Lower leg skin (tissue), 4 donors: ENCODE measurements around the gene CMC1. TPM values are rescaled to one million over a fixed set of nuclear protein-coding genes. Genes with fewer than 3 reads are reported as not detected.

ENCODE experiments used
- DNase-seq, 2 donors: peaks; one replicate each; pipeline ENCODE4 v3.0.0-alpha.2; 2019; ENCODE audit warnings: low spot score in 2 of 2
- H3K4me3 ChIP-seq: fragments of 200-600 bp; sonication (generic); 2 replicates; pipeline ENCODE4 v1.5.1; 2017; ENCODE audit warnings: mild to moderate bottlenecking, low read depth; ENCODE audit not compliant: poor library complexity, severe bottlenecking
- POLR2A ChIP-seq, 2 donors: fragments of 450-650 bp; IDR thresholded peaks; one replicate each; pipeline ENCODE4 v1.6.1; 2016 to 2017; ENCODE audit warnings: antibody characterized with exemption in 2 of 2, mild to moderate bottlenecking in 1 of 2, moderate library complexity in 1 of 2
- WGBS, 2 donors: methylation state at CpG; one replicate each; pipeline ENCODE4 v1.1.5; 2018; 5-methylcytosine and 5-hydroxymethylcytosine counted together
- intact Hi-C: fragments of 100-400 bp; cut with DNase I; formaldehyde crosslinking; loops from one replicate; pipeline ENCODE4 v1.15.0; 2023; ENCODE audit warnings: low total_unique reads
- total RNA-seq, 4 donors: library from RNA; depleted of rRNA; stranded (reverse); fragments of >200 nt; gene quantifications; one replicate each; pipeline ENCODE4 v1.1.0, GENCODE V29; 2016
- TF ChIP-seq, protein P1 (sequence below), 3 donors: fragments of 450-650 bp; IDR thresholded peaks; one replicate each; pipeline ENCODE4 v1.5.1; 2016; ENCODE audit warnings: antibody characterized with exemption in 3 of 3, mild to moderate bottlenecking in 3 of 3, moderate library complexity in 2 of 3

Gene CMC1
- total RNA-seq, 4 donors from 2014 or later, result 2.4 to 8.4 (median 5.9) TPM

DNA sequence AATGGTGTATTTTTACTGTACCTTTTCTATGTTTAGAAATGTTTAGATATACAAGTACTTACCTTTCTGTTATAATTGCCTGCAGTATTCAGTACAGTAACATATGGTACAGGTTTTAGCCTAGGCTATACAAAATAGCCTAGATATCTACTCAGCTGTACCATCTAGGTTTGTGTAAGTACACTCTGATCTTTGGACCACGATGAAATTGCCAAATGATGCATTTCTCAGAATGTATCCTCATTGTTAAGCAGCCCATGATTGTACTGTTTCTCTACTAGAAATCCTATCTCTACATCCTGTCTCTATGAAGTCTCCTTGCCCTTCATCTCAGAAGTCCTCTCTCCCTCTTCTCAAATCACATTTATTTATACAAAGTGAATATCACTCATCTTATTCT, 74.3 kb downstream of the CMC1 start:
- DNase-seq, result no peak
- 97% methylated on average over 1 of the region's 1 CpG for WGBS, 2 donors
- H3K4me3 ChIP-seq, result no peak overlapping the region
- intact Hi-C loops, result no loop called here
- TF ChIP-seq, protein P1, sequence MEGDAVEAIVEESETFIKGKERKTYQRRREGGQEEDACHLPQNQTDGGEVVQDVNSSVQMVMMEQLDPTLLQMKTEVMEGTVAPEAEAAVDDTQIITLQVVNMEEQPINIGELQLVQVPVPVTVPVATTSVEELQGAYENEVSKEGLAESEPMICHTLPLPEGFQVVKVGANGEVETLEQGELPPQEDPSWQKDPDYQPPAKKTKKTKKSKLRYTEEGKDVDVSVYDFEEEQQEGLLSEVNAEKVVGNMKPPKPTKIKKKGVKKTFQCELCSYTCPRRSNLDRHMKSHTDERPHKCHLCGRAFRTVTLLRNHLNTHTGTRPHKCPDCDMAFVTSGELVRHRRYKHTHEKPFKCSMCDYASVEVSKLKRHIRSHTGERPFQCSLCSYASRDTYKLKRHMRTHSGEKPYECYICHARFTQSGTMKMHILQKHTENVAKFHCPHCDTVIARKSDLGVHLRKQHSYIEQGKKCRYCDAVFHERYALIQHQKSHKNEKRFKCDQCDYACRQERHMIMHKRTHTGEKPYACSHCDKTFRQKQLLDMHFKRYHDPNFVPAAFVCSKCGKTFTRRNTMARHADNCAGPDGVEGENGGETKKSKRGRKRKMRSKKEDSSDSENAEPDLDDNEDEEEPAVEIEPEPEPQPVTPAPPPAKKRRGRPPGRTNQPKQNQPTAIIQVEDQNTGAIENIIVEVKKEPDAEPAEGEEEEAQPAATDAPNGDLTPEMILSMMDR (IDR thresholded peaks at IDR 0.05), result no peak
- TF ChIP-seq POLR2A (IDR thresholded peaks at IDR 0.05), result no peak

DNA sequence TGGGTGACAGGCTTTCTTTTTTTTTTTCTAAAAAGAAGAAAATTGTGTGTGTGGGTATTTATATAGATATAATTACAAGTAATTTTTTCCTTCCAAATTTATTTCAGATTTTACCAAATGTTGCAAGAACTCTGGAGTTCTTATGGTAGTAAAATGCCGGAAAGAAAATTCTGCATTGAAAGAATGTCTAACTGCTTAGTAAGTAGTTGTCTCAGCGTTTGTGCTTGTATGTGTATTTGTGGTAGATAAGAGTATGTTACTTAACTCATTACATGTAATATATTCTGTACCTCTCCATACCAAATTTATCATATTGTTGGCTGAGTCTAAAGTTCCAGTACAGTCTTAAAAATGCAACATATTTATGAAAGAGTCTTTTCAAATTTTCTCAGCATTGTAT, 74.8 kb downstream of the CMC1 start:
- no peak for DNase-seq
- intact Hi-C loops, result no loop called here
- H3K4me3 ChIP-seq, result no peak overlapping the region
- TF ChIP-seq POLR2A (IDR thresholded peaks at IDR 0.05), result no peak
- TF ChIP-seq, protein P1 (IDR thresholded peaks at IDR 0.05), result no peak
- 85 to 88% methylated on average over 2 of the region's 2 CpGs for WGBS, 2 donors

DNA sequence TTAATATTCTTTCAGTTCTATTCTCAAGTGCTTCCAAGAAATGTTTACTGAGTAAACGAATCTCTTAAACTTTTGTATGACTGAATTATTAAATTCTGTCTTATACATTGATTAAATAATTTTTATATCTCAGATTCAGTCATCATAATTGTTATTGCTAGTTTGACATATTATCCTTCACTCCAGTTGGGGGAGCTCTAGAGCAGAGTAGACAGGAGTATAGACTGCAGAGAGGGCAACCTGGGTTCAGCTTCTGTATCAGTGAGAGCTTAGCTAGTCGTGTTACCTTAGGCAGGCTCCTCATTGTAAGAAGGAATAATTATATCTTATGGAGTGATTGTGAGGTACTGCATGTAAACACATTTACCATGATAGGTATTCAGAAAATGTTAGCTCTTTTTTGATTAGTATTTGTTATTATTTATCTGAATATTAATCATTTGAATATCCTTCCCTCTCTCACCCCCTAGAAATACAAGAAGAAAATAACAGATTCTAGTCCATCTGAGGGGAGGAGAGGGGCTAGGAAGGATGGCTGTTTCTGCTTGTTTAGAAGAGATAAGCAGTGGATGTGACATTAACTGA, 76.1 kb downstream of the CMC1 start:
- no peak overlapping the region for H3K4me3 ChIP-seq
- TF ChIP-seq, protein P1 (IDR thresholded peaks at IDR 0.05), result no peak
- no peak for TF ChIP-seq POLR2A (IDR thresholded peaks at IDR 0.05)
- DNase-seq, result no peak
- intact Hi-C loops, result no loop called here
- 39 to 42% methylated on average over 2 of the region's 2 CpGs for WGBS, 2 donors

DNA sequence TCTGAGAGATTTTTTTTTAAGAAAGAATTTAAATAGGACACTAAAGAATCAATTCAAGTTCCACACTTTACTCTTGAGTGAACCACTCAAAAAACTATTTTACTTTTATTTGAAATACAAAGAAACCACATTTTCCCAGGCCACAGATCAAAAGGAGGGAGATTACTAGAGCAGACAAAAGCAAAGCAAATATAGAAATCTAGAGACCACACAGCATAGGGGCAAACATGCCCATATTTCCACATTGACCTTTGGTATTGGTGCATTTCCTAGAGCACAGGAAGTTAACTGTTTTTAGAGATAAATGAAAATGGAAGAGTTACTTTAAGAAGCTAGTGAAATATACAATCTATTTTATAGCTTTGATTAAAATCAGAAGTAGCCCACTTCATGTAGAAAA, 79.6 kb downstream of the CMC1 start:
- intact Hi-C loops, result no loop called here
- TF ChIP-seq, protein P1 (IDR thresholded peaks at IDR 0.05), result no peak
- no peak for TF ChIP-seq POLR2A (IDR thresholded peaks at IDR 0.05)
- H3K4me3 ChIP-seq, result no peak overlapping the region
- no peak for DNase-seq

DNA sequence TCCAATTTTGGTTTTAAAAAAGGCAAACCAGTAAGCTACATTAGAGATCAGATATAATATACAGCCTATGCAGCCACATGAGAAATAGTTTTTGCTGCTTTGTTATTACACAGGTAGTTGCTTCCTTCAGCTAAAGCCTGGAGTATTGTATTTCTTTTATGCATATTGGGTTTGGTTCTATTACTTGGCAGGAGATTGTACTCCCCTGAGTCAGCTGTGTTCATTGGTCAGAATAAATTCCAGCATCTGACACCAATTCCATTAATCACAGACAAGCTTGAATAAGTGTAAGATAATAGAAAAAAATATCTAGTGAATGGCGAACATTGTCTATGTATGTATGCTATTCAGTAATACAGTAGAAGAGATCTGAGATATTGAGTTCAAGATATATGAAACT, 81.0 kb downstream of the CMC1 start:
- intact Hi-C loops, result no loop called here
- 91 to 92% methylated on average over 1 of the region's 1 CpG for WGBS, 2 donors
- DNase-seq, result no peak
- TF ChIP-seq, protein P1 (IDR thresholded peaks at IDR 0.05), result no peak
- no peak for TF ChIP-seq POLR2A (IDR thresholded peaks at IDR 0.05)
- H3K4me3 ChIP-seq, result no peak overlapping the region

DNA sequence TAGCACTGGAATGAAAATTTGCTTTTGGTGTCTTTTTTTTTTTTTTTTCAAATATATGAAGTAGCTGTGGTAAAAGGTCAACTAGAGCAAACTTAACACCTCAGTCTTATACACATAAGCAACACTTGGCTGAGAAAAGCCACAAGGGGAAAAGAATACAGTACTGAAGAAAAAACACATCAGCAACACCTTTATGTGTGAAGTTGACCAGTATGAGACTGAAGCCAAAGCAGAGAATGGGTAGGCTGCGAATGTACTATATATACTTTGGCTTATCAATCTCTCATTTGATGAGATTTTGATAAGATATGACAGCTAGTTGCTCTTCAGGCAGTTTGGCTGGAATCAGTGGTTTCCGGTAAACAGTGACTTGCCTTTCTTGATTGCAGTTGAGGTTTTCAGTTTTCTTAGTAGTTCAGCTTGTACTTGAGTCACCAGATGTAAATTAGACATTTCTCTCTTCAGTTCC, 85.1 kb downstream of the CMC1 start:
- no peak for DNase-seq
- 46 to 65% methylated on average over 2 of the region's 2 CpGs for WGBS, 2 donors
- TF ChIP-seq, protein P1 (IDR thresholded peaks at IDR 0.05), result no peak
- TF ChIP-seq POLR2A (IDR thresholded peaks at IDR 0.05), result no peak
- H3K4me3 ChIP-seq, result no peak overlapping the region
- intact Hi-C loops, result no loop called here
